Panc1 (cell line): Measurements from ENCODE around the gene ESRRB.

Source experiments
- POLR2AphosphoS5 ChIP-seq: IDR thresholded peaks from 2 replicates; pipeline ENCODE4 v1.6.1; 2012; ENCODE audit warnings: mild to moderate bottlenecking, low read depth, low read length, moderate library complexity
- TF ChIP-seq, protein P1 (sequence below): fragments of 450-650 bp; IDR thresholded peaks from 2 replicates; pipeline ENCODE4 v1.5.1; 2017; ENCODE audit warnings: mild to moderate bottlenecking

DNA sequence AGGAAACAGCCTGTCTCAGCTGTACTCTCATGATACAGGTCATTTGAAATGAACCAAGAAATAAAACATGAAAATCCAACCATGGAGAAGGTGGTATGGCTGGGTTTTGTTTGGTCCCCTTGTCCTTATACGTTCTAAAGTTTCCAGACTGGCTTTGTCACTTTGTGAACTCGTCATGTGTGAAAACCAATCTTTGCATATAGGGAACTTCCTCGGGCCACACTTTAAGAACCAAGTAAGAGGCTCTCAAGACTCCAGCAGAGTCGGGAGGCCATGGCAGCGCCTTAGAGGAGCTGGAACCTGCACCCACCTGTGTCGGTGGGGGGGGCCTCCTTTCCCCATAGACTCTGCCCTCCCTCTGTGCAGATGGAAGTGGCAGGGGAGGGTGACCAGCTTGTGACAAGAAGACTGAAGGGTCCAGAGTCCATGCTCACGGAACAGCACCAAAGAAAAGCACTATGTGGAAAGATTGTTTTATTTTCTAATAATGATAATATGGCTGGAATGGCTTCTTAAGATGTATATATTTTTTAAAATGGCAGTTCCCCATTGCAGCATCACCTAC, 125.3 kb downstream of the ESRRB start:
- no peak for TF ChIP-seq POLR2AphosphoS5
- TF ChIP-seq, protein P1, sequence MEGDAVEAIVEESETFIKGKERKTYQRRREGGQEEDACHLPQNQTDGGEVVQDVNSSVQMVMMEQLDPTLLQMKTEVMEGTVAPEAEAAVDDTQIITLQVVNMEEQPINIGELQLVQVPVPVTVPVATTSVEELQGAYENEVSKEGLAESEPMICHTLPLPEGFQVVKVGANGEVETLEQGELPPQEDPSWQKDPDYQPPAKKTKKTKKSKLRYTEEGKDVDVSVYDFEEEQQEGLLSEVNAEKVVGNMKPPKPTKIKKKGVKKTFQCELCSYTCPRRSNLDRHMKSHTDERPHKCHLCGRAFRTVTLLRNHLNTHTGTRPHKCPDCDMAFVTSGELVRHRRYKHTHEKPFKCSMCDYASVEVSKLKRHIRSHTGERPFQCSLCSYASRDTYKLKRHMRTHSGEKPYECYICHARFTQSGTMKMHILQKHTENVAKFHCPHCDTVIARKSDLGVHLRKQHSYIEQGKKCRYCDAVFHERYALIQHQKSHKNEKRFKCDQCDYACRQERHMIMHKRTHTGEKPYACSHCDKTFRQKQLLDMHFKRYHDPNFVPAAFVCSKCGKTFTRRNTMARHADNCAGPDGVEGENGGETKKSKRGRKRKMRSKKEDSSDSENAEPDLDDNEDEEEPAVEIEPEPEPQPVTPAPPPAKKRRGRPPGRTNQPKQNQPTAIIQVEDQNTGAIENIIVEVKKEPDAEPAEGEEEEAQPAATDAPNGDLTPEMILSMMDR = no peak
